Keratinocyte (primary cell): ENCODE data around the gene FBXL14. TPM values are rescaled to one million over a fixed set of nuclear protein-coding genes. Genes with fewer than 3 reads are reported as not detected.

Experiments
- DNase-seq: peaks from one replicate; pipeline ENCODE4 v3.0.0-alpha.2; 2011; ENCODE audit warnings: low read depth, missing footprints, low spot score
- FAIRE-seq: peaks from 2 replicates; lab custom pipeline; 2011; peaks lifted over from hg19 to GRCh38; lab: Jason Lieb, UNC
- H2AFZ ChIP-seq: 2 replicates; pipeline ENCODE4 v1.6.0; 2012; ENCODE audit warnings: low read length, control low read depth, inconsistent platforms; ENCODE audit not compliant: control insufficient read depth
- H3K27ac ChIP-seq: 2 replicates; pipeline ENCODE4 v1.5.1; 2011; ENCODE audit warnings: low read length; ENCODE audit not compliant: control insufficient read depth, insufficient read depth
- H3K27me3 ChIP-seq: 3 replicates; pipeline ENCODE4 v1.6.0; 2011; ENCODE audit warnings: low read length; ENCODE audit not compliant: control insufficient read depth, insufficient read depth; ENCODE audit errors: extremely low read depth
- H3K36me3 ChIP-seq, 2 experiments: 2 replicates in 1 of 2; 3 replicates in 1 of 2; pipeline ENCODE4 v1.5.1; 2011; ENCODE audit warnings: low read length in 2 of 2, mild to moderate bottlenecking in 1 of 2; ENCODE audit not compliant: control insufficient read depth in 2 of 2, insufficient read depth in 2 of 2; ENCODE audit errors: extremely low read depth in 1 of 2
- H3K4me1 ChIP-seq: 3 replicates; pipeline ENCODE4 v1.5.1; 2011; ENCODE audit warnings: low read length; ENCODE audit not compliant: control insufficient read depth, insufficient read depth; ENCODE audit errors: extremely low read depth
- H3K4me2 ChIP-seq: 3 replicates; pipeline ENCODE4 v1.6.0; 2011; ENCODE audit warnings: low read depth, low read length; ENCODE audit not compliant: control insufficient read depth, insufficient read depth; ENCODE audit errors: extremely low read depth
- H3K4me3 ChIP-seq, 3 experiments: fragments of 200-600 bp in 1 of 3; sonication (generic) in 1 of 3; 2 replicates in 2 of 3; 3 replicates in 1 of 3; pipeline ENCODE4 v1.5.1; 2011 to 2016; ENCODE audit warnings: low read length in 3 of 3, mild to moderate bottlenecking in 3 of 3, control low read depth in 2 of 3, inconsistent platforms in 1 of 3, low read depth in 1 of 3, mixed read lengths in 1 of 3, mixed run types in 1 of 3, moderate library complexity in 1 of 3; ENCODE audit not compliant: control insufficient read depth in 2 of 3, insufficient read depth in 2 of 3; ENCODE audit errors: extremely low read depth in 1 of 3
- H3K79me2 ChIP-seq: 2 replicates; pipeline ENCODE4 v1.6.0; 2012; ENCODE audit warnings: low read length; ENCODE audit not compliant: control insufficient read depth, insufficient read depth
- H3K9ac ChIP-seq: 3 replicates; pipeline ENCODE4 v1.6.0; 2011; ENCODE audit warnings: low read length; ENCODE audit not compliant: control insufficient read depth, insufficient read depth; ENCODE audit errors: extremely low read depth
- H3K9me1 ChIP-seq: 3 replicates; pipeline ENCODE4 v1.6.0; 2011; ENCODE audit warnings: low read length; ENCODE audit not compliant: control insufficient read depth, insufficient read depth; ENCODE audit errors: extremely low read depth
- H3K9me3 ChIP-seq: 2 replicates; pipeline ENCODE4 v1.5.1; 2012; ENCODE audit warnings: low read depth, low read length; ENCODE audit not compliant: control insufficient read depth
- H4K20me1 ChIP-seq: 3 replicates; pipeline ENCODE4 v1.6.0; 2011; ENCODE audit warnings: low read length; ENCODE audit not compliant: control insufficient read depth, insufficient read depth; ENCODE audit errors: extremely low read depth
- CTCF ChIP-seq, 3 experiments: IDR thresholded peaks in 1 of 3; conservative IDR thresholded peaks in 1 of 3; optimal IDR thresholded peaks in 1 of 3; 2 replicates in 2 of 3; 3 replicates in 1 of 3; pipeline versions ENCODE3 to v1.5.1; 2011; ENCODE audit warnings: low read length in 3 of 3, mild to moderate bottlenecking in 3 of 3, moderate library complexity in 2 of 3, control low read depth in 1 of 3, inconsistent platforms in 1 of 3; ENCODE audit not compliant: insufficient read depth in 2 of 3; ENCODE audit errors: extremely low read depth in 1 of 3
- EZH2 ChIP-seq: IDR thresholded peaks from one replicate; pipeline ENCODE4 v1.6.1; 2012; ENCODE audit warnings: inconsistent platforms, mild to moderate bottlenecking, low read length, moderate library complexity
- dilution Hi-C: fragments of 300-500 bp; cut with MboI; formaldehyde crosslinking; loops from one replicate; pipeline ENCODE4 v1.7.0; 2020; ENCODE audit warnings: low sequenced_read_pairs; ENCODE audit not compliant: extremely low pct_ligation_motif_present
- polyA plus RNA-seq, 5 experiments: library from polyadenylated mRNA; depleted of rRNA in 3 of 5; stranded (reverse) in 3 of 5; stranded (forward) in 1 of 5; unstranded in 1 of 5; fragments of >200 nt; gene quantifications; 1 replicate in 1 of 5; 2 replicates in 3 of 5; 3 replicates in 1 of 5; pipeline versions ENCODE4 v1.2.1 to v1.2.3, GENCODE V29; 2011 to 2012; ENCODE audit warnings: missing spikeins in 2 of 5, low read depth in 1 of 5, low replicate concordance in 1 of 5

Gene FBXL14
- polyA plus RNA-seq, 1 donor (not counting 4 experiments of a cell fraction or from before 2014, with no cell fraction given) = 1.8 TPM

- Histone ChIP-seq H3K79me2 (peaks cover 35% of the 10 kb centered on the region), H4K20me1 (peaks cover 6% of the 10 kb centered on the region), H3K4me2 (no peak overlapping the region), H3K36me3 (no peaks in the 10 kb centered on the region), H2AFZ (no peak overlapping the region), H3K27ac (no peak overlapping the region), H3K4me1 (no peaks in the 10 kb centered on the region), H3K9me1 (no peaks in the 10 kb centered on the region), H3K9me3 (no peaks in the 10 kb centered on the region), H3K9ac (no peak overlapping the region), H3K4me3 (no peak overlapping the region), H3K27me3 (no peaks in the 10 kb centered on the region)
- no peak for DNase-seq
- TF ChIP-seq CTCF (optimal IDR thresholded peaks at IDR 0.05 in 1 of 3, IDR thresholded peaks at IDR 0.05 in 1 of 3, conservative IDR thresholded peaks at IDR 0.05 in 1 of 3; ENCODE audit: extremely low read depth in 1 of 3, insufficient read depth in 2 of 3, low read length in 3 of 3) (no peak), EZH2 (no peak)
- no peak for FAIRE-seq
- dilution Hi-C loops = no loop called here
Measured at GRCh38 chr12:1573960-1574864, 20.2 kb downstream of the FBXL14 start.

- H2AFZ ChIP-seq = no peak overlapping the region
- H3K4me1 ChIP-seq = no peaks in the 10 kb centered on the region
- no peak overlapping the region for H3K4me3 ChIP-seq
- H3K27me3 ChIP-seq = no peaks in the 10 kb centered on the region
- H3K9me1 ChIP-seq = no peaks in the 10 kb centered on the region
- TF ChIP-seq EZH2 (no peak), CTCF (optimal IDR thresholded peaks at IDR 0.05 in 1 of 3, IDR thresholded peaks at IDR 0.05 in 1 of 3, conservative IDR thresholded peaks at IDR 0.05 in 1 of 3; ENCODE audit: extremely low read depth in 1 of 3, insufficient read depth in 2 of 3, low read length in 3 of 3) (no peak)
- H3K79me2 ChIP-seq = peaks cover 38% of the 10 kb centered on the region
- no peak overlapping the region for H3K4me2 ChIP-seq
- H3K36me3 ChIP-seq = no peaks in the 10 kb centered on the region
- H3K9ac ChIP-seq = no peak overlapping the region
- H4K20me1 ChIP-seq = peaks cover 6% of the 10 kb centered on the region
- no peak overlapping the region for H3K27ac ChIP-seq
- H3K9me3 ChIP-seq = no peaks in the 10 kb centered on the region
- dilution Hi-C loops = no loop called here
- DNase-seq (no peak), FAIRE-seq (no peak)
Measured at GRCh38 chr12:1572731-1573130, 21.6 kb downstream of the FBXL14 start.
